CD4-positive, alpha-beta T cell treated with Interleukin-12 subunit alpha and Interleukin-12 subunit beta, for 1 hour (primary cell): Measurements from ENCODE around the gene CTIF.

ENCODE experiments used
- DNase-seq: peaks from one replicate; pipeline ENCODE4 v3.0.0-alpha.2; 2020

CTIF gene

DNA sequence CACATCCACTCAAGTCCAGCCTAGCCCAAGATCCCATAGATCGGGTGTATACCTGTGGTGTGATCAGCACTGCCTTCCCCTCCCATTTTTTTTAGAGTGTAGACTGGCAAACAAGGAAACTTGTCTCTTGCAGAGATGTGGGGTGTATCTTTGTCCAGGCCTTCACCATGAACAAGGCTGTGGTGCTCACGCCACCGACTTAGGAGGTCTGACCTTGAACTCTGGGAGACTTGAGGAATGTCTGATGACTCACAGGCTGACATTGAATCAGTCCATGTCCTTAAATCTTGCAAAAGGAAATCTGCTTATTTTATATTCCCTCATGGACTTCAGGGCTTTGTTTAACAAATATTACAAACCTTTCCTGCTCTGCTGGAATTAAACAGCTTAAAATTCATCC, 4.5 kb upstream of the CTIF start:
- no peak for DNase-seq

GRCh38 chr18:48535956-48536355, 2.9 kb upstream of the CTIF start:
- no peak for DNase-seq

DNA sequence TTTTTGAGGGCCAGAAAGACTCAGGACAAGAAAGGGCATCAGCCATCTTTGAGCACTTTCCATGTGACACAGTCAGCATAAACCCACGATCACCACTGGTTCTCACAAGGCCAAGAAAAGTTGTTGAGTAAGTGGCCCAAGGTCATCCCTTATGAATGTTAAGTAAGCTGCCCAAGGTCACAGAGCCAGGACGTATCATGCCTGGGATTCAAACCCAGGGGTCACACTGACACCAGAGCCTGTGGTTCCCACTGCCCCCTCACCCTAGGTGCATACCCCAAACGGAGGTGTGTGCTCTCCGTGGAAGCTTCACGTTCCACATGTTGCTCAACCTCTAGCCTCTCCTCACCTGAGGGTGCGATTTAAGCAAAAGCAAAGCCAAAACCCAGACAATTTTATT, 2.3 kb upstream of the CTIF start:
- no peak for DNase-seq

DNA sequence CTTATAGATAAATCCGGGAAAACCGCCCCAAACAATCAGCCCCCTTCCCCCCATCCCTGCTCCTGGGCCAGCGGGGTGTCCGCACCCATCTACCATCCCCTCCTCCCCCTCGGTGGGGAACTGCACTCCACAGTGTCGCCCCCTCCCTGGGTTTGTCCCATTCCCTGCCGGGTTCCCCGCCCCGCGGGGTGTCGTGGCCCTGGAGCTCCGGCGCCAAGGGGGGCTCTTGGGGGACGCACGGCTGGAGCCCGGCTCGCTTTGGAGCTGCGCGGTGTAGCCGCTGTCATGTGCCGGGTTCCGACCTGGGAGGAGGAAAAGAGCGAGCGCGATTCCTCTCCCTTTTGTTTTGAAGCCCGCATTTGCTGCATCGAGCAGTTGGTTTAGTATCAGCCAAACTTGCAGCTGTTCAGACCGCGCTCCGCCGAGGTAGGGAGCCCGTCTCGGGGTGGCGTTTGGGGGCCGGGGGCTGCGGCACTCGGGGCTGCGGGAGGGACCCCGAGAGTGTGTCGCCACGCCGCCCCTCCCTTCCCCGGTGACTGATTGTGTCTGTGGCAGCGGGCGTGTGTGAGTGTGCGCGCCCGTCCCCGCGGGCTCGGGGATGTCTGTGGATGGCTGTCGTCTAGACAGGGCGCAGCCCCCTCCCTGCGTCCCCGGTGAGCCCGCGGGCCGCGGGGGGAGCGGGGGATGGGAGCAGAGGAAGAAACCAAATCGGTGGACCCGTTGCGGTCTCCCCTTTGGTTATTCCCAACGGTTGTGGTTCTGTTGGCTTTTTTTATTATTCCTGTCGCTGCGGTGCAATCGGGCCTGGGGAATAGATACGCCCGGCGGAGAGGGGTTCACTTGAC, 797 bp downstream of the CTIF start:
- peak; percentile 27 for DNase-seq

DNA sequence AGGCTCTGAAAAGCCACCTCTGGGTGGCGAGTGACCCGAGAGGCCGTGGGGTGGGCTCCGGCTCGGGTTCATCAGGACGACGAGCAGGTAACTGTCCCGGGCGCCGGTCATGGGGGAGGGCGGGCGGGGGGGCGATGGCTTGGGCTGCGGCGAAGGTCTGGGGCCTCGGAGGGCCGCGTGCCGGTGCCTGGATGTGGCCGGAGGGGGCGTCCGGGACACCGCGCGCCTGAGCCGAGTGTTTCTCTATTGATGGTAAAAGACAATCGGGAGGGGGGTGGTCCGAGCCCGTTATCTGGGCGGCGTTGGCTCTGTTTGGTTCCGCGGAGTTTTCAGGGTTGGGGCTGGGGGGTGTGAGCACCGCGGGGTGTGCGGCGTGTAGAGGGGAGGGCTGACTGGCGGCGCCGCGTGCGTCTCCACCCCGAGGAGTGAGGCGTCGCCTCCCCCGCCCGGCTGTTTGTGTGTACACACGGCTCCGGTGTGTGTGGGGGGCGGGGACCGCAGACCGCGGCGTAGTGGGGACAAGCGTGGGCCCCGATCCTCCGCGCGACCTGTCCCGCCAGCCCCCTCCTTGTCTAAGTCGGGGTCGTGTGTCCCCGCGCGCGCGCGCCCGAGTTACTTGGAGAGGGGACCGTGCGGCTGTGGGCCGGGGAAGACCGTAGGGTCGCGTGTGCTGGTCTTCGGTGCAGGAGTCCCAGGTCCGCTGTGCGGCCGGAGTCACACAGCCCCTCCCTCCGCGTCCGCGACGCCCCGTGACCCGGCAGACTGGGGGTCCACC, 1.6 kb downstream of the CTIF start:
- peak; percentile 49 for DNase-seq

GRCh38 chr18:48541026-48541746, 2.4 kb downstream of the CTIF start:
- peak; percentile 9 for DNase-seq

GRCh38 chr18:48541747-48542400, 3.0 kb downstream of the CTIF start:
- no peak for DNase-seq

DNA sequence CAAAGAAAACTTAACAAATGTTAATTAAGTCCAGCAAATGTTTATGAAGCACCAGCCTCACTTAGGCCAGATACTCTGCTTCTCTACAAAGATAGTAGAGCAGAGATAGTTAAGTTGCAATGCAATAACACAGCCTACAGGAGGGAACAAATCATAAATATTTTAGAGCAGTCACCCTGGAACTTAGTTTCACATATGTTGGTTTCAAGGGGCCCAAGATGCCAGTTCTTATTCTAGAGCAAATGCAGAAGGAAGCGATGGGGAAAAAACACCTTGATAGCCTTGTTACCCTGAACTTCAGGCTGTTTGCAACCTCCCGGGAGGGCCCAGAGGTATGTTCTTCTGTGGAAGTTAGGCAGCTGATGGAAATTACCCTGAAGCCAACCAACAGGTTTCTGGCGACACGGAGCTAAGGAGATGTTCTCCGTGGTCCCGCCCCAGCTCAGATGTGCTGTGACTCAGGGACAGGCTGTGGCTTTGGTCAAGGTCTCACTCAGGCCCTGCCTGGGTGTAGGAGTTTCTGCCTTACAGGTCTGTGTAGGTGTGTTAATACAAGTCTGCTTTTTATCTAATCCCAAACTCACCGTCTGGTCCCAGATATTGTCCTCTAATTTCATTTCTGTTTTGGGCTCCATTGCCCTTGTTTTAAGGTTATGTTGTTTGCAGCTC, 3.8 kb downstream of the CTIF start:
- no peak for DNase-seq

DNA sequence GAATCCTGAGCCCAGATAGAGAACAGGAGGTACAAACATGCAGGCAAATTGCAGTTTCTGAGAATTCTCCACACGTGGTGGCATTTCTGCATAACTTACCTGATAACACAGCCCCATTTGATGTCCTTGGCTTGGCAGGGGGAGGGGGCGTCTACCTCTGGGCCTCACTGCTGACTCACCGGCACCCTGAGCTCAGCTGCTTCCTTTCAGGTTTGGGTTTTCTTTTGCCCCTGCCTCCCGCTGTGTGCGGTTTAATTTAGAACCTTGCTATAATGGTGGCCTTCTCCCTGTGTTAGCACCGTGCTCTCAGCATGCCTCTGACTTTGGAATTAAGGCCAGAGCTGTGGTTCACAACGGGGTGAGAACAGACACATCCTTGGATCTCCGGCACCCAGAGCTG, 4.4 kb downstream of the CTIF start:
- no peak for DNase-seq

- DNase-seq, result no peak
These were observed 5.3 kb downstream of the CTIF start for GRCh38 chr18:48544116-48544515.

- no peak for DNase-seq
These were observed 6.0 kb downstream of the CTIF start for GRCh38 chr18:48544661-48545415.

- no peak for DNase-seq
These were observed 7.0 kb downstream of the CTIF start for GRCh38 chr18:48545757-48546321.

GRCh38 chr18:48546396-48546795, 7.6 kb downstream of the CTIF start:
- DNase-seq, result no peak

DNA sequence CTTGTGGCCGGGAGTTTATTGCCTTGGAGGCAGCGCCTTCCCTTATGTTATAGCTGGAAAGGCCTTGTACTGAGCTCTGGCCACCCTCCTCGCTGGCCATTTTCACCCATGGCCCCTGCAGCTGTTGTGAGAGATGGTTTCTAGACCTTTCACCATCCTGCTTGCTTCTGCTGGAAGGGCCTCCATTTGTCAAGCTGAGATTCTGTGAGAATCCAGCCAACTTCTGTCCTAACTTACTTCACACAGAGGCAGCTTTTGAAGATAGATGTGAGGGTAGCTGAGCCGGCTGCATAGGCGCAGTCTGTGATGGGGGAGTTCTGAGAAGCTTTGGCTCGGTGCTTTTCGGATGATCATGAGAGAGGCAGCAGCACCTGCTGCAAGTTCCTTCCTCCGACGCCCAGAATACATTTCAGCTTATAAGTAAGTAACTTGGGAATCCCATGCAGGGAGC, 8.7 kb downstream of the CTIF start:
- DNase-seq, result no peak

DNA sequence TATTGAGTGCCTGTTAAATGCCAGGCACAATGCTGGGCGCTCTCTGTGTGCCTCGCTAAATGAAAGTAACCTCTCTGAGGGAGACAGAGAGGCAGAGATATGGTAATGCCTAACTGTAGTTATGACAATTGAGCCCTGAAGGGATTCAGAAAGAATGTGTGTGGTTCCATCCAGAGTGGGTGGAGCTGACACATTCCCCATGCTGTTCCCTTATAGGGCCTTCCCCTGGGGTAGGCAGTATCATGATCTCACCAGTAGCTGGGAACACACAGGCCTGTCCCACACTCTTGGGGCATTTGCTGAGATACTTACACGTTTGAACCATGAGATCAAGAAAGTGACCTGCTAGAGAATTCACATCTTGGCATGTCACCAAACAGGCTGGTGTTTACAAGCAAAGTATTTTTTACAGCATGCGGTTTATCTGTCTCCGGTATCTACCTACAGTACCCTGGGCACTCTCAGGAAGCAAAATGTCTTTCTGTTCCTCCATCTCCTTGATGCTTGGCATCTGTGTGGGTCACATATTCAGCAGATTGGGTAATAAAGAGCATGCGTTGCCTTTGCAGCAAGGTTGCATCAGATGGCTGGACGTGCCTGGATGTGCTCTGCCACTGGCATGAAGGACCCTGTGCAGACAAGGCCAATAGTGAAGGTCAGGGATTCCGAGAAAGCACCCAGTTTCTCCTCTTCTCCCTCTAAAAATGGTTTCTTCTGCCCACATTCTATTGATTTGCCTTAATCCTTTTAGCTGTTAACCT, 9.4 kb downstream of the CTIF start:
- no peak for DNase-seq

- DNase-seq, result no peak
These were observed 10.1 kb downstream of the CTIF start for GRCh38 chr18:48548921-48549320.

DNA sequence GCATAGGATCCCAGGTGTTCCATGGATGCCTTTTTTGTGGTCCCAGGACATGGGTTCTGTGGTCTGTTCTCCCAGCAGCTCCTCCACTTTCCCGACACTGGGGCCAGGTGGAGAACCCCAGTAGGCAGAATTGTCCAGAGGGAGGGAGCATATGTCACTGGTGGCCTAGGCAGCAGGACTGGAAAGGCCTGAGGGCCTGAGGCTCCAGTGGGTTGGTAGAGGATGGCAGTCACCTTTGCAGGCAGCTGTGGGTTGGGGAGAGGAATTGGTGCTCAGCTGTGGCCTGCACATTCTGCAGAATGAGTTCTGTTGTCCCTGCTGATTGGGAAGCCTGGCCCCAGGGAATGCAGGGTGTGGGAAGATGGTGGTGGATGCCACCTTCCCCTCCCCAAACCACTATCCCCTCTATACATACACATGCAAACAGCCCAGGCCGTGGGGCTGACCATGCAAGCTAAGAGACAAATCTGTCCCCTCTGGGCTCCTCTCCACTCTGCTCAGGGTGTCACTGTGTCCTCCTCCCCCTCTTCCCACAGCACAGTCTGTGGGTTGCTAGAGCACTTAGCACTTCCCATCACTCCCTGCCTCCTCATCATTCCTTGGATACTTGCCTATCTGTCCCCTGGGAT, 11.4 kb downstream of the CTIF start:
- no peak for DNase-seq

- no peak for DNase-seq
These were observed 12.3 kb downstream of the CTIF start for GRCh38 chr18:48551100-48551499.

GRCh38 chr18:48552130-48552529, 13.3 kb downstream of the CTIF start:
- no peak for DNase-seq

DNA sequence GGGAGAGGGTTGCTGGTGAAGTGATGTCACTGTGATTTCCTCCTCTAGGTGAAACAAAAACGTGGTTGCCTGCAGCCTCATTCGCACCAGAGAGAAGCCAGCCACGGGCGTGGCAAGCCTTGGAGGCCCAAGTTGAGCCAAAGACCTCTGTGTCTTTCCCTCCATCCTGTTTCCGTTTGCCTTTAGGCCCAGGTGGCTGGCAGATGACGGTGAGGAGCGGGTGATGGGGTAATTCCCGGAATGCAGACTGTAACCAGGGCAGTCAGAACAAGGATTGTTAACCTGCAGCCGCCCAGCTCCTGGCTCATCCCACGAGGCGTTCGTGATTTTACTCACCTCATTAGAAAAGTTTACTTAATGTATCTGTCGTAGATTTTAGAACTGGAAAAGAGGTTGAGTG, 14.4 kb downstream of the CTIF start:
- DNase-seq, result no peak
